H1 (cell line): ENCODE data around the gene WNT3A. TPM values are rescaled to one million over a fixed set of nuclear protein-coding genes. Genes with fewer than 3 reads are reported as not detected.
A peak's percentile ranks its signal among the peaks of the same experiment; 100 is the strongest.

Experiments used
- CTCF ChIA-PET: fragments of 300-600 bp; sonication (Branson Sonifier 250); formaldehyde crosslinking; loops from one replicate; lab custom pipeline; 2021; ENCODE audit not compliant: partially characterized antibody; lab: Charles Lee
- POLR2A ChIA-PET: fragments of 300-600 bp; sonication (Branson Sonifier 250); formaldehyde crosslinking; loops from one replicate; lab custom pipeline; 2021; ENCODE audit warnings: inconsistent platforms; ENCODE audit not compliant: partially characterized antibody; lab: Charles Lee
- DNase-seq, 2 experiments: peaks; one replicate each; pipeline versions ENCODE4 v3.0.0 to v3.0.0-alpha.2; 2010 to 2022; ENCODE audit warnings: low spot score in 2 of 2, low read depth in 1 of 2, mixed read lengths in 1 of 2
- FAIRE-seq: peaks from 2 replicates; lab custom pipeline; 2011; peaks lifted over from hg19 to GRCh38; lab: Jason Lieb, UNC
- H2AFZ ChIP-seq: 2 replicates; pipeline ENCODE4 v1.8.1; 2012; ENCODE audit warnings: low read length, inconsistent platforms
- H2AK5ac ChIP-seq: 2 replicates; pipeline ENCODE4 v1.6.1; 2013; ENCODE audit warnings: low read depth, low read length
- H2BK120ac ChIP-seq: replicated peaks from 2 replicates; pipeline ENCODE3; 2013; ENCODE audit warnings: low read depth, low read length, inconsistent platforms
- H2BK12ac ChIP-seq: 2 replicates; pipeline ENCODE4 v1.6.1; 2013; ENCODE audit warnings: low read depth, low read length
- H2BK15ac ChIP-seq: 2 replicates; pipeline ENCODE4 v1.6.1; 2013; ENCODE audit warnings: low read length
- H2BK20ac ChIP-seq: 2 replicates; pipeline ENCODE4 v1.6.1; 2013; ENCODE audit warnings: low read length
- H2BK5ac ChIP-seq: 2 replicates; pipeline ENCODE4 v1.6.1; 2013; ENCODE audit warnings: low read depth, low read length
- H3K14ac ChIP-seq: 2 replicates; pipeline ENCODE4 v1.6.1; 2013; ENCODE audit warnings: inconsistent platforms; ENCODE audit not compliant: insufficient read length
- H3K18ac ChIP-seq: 2 replicates; pipeline ENCODE4 v1.6.1; 2013; ENCODE audit warnings: low read length; ENCODE audit errors: extremely low read depth
- H3K23ac ChIP-seq: 2 replicates; pipeline ENCODE4 v1.6.1; 2013; ENCODE audit warnings: inconsistent platforms; ENCODE audit not compliant: insufficient read length
- H3K23me2 ChIP-seq: 2 replicates; pipeline ENCODE4 v1.6.1; 2013; ENCODE audit warnings: low read depth, low read length
- H3K27ac ChIP-seq: 2 replicates; pipeline ENCODE4 v1.6.1; 2011; ENCODE audit warnings: low read depth, low read length, inconsistent platforms
- H3K27me3 ChIP-seq, 4 experiments: replicated peaks in 1 of 4; 1 replicate in 1 of 4; 2 replicates in 3 of 4; pipeline versions ENCODE4 v1.6.1 to v1.8.1; 2011 to 2013; ENCODE audit warnings: low read length in 3 of 4, mild to moderate bottlenecking in 3 of 4, inconsistent platforms in 2 of 4, mixed read lengths in 2 of 4, moderate library complexity in 1 of 4; ENCODE audit not compliant: control insufficient read depth in 3 of 4, insufficient read depth in 3 of 4; ENCODE audit errors: extremely low read depth in 1 of 4
- H3K36me3 ChIP-seq, 4 experiments: 2 replicates each; pipeline versions ENCODE4 v1.6.1 to v1.8.1; 2011 to 2013; ENCODE audit warnings: mild to moderate bottlenecking in 4 of 4, low read length in 3 of 4, moderate library complexity in 2 of 4, control low read depth in 1 of 4, inconsistent platforms in 1 of 4; ENCODE audit not compliant: insufficient read depth in 4 of 4, control insufficient read depth in 2 of 4
- H3K4ac ChIP-seq: replicated peaks from 2 replicates; pipeline ENCODE3; 2013; ENCODE audit warnings: low read length, low read depth, mixed read lengths, inconsistent platforms; ENCODE audit not compliant: insufficient read length
- H3K4me1 ChIP-seq, 4 experiments: replicated peaks in 1 of 4; 1 replicate in 1 of 4; 2 replicates in 3 of 4; pipeline versions ENCODE4 v1.6.1 to v1.8.1; 2011 to 2013; ENCODE audit warnings: low read length in 3 of 4, inconsistent platforms in 2 of 4, mixed read lengths in 1 of 4; ENCODE audit not compliant: insufficient read depth in 4 of 4, control insufficient read depth in 3 of 4
- H3K4me2 ChIP-seq, 2 experiments: 2 replicates each; pipeline versions ENCODE4 v1.6.1 to v1.8.1; 2011 to 2013; ENCODE audit warnings: low read depth in 2 of 2, low read length in 2 of 2, control low read depth in 1 of 2, inconsistent platforms in 1 of 2, mild to moderate bottlenecking in 1 of 2; ENCODE audit not compliant: insufficient read depth in 1 of 2
- H3K4me3 ChIP-seq, 4 experiments: fragments of 200-600, 300-600 bp in 1 of 4; sonication (generic), shearing (Covaris generic), sonication (Bioruptor Twin) in 1 of 4; 2 replicates each; pipeline versions ENCODE4 v1.5.1 to v1.8.1; 2011 to 2016; ENCODE audit warnings: low read length in 4 of 4, low read depth in 3 of 4, control low read depth in 2 of 4, inconsistent platforms in 2 of 4, mild to moderate bottlenecking in 2 of 4, mixed read lengths in 1 of 4, moderate library complexity in 1 of 4; ENCODE audit not compliant: insufficient read depth in 2 of 4; ENCODE audit errors: extremely low read depth in 1 of 4
- H3K56ac ChIP-seq: replicated peaks from 2 replicates; pipeline ENCODE3; 2013; ENCODE audit warnings: low read depth, mild to moderate bottlenecking, mixed read lengths, low read length, inconsistent platforms; ENCODE audit not compliant: insufficient read length
- H3K79me1 ChIP-seq: 2 replicates; pipeline ENCODE4 v1.6.1; 2013; ENCODE audit warnings: low read depth, low read length, control low read depth
- H3K79me2 ChIP-seq, 2 experiments: 2 replicates each; pipeline versions ENCODE4 v1.6.1 to v1.8.1; 2012 to 2013; ENCODE audit warnings: low read length in 2 of 2, mild to moderate bottlenecking in 2 of 2, inconsistent platforms in 1 of 2; ENCODE audit not compliant: insufficient read depth in 2 of 2, control insufficient read depth in 1 of 2
- H3K9ac ChIP-seq, 4 experiments: replicated peaks in 1 of 4; 1 replicate in 1 of 4; 2 replicates in 3 of 4; pipeline versions ENCODE4 v1.6.1 to v1.8.1; 2011 to 2013; ENCODE audit warnings: low read depth in 3 of 4, low read length in 3 of 4, control low read depth in 2 of 4, mild to moderate bottlenecking in 2 of 4, moderate library complexity in 2 of 4, inconsistent platforms in 1 of 4; ENCODE audit errors: extremely low read depth in 1 of 4
- H3K9me3 ChIP-seq, 2 experiments: 2 replicates each; pipeline versions ENCODE4 v1.6.1 to v1.8.1; 2012 to 2013; ENCODE audit warnings: mild to moderate bottlenecking in 2 of 2, moderate library complexity in 2 of 2, control low read depth in 1 of 2, inconsistent platforms in 1 of 2, low read depth in 1 of 2, low read length in 1 of 2, mixed read lengths in 1 of 2; ENCODE audit not compliant: insufficient read depth in 2 of 2
- H4K20me1 ChIP-seq, 2 experiments: replicated peaks in 1 of 2; 2 replicates each; pipeline versions ENCODE3 to v1.8.1; 2011 to 2013; ENCODE audit warnings: inconsistent platforms in 2 of 2, low read length in 2 of 2, mild to moderate bottlenecking in 1 of 2; ENCODE audit not compliant: insufficient read depth in 2 of 2, control insufficient read depth in 1 of 2
- H4K5ac ChIP-seq: 2 replicates; pipeline ENCODE4 v1.6.1; 2013; ENCODE audit warnings: low read length, low read depth, mixed read lengths, inconsistent platforms; ENCODE audit not compliant: insufficient read length
- H4K8ac ChIP-seq: 2 replicates; pipeline ENCODE4 v1.8.0; 2013; ENCODE audit warnings: mild to moderate bottlenecking, moderate library complexity, low read length, inconsistent platforms; ENCODE audit not compliant: insufficient read depth; ENCODE audit errors: extremely low read depth
- H4K91ac ChIP-seq: replicated peaks from 2 replicates; pipeline ENCODE3; 2013; ENCODE audit warnings: low read length, mixed read lengths, inconsistent platforms; ENCODE audit not compliant: insufficient read length
- GABPA ChIP-seq: IDR thresholded peaks from 2 replicates; pipeline ENCODE4 v1.6.1; 2011; ENCODE audit warnings: mild to moderate bottlenecking, low read length, moderate library complexity, borderline replicate concordance; ENCODE audit not compliant: insufficient read depth
- POLR2A ChIP-seq, 2 experiments: IDR thresholded peaks; 1 replicate in 1 of 2; 2 replicates in 1 of 2; pipeline ENCODE4 v1.6.1; 2011; ENCODE audit warnings: low read depth in 2 of 2, low read length in 2 of 2, mild to moderate bottlenecking in 2 of 2; ENCODE audit errors: control extremely low read depth in 1 of 2
- WGBS, 2 experiments: shearing (Covaris generic) in 1 of 2; methylation state at CpG; one replicate each; pipeline versions ENCODE4 v1.1.6 to v1.1.7; 2013 to 2015; ENCODE audit warnings: low lambda C conversion rate in 2 of 2, mixed read lengths in 2 of 2, inconsistent platforms in 1 of 2, low coverage in 1 of 2, missing lambda C conversion rate in 1 of 2; ENCODE audit not compliant: insufficient replicate concordance in 2 of 2, insufficient coverage in 1 of 2, insufficient read length in 1 of 2; ENCODE audit errors: extremely low coverage in 1 of 2, missing lambda C conversion rate in 1 of 2; 5-methylcytosine and 5-hydroxymethylcytosine counted together
- polyA plus RNA-seq, 7 experiments: library from polyadenylated mRNA; depleted of rRNA in 3 of 7; stranded (reverse) in 5 of 7; unstranded in 2 of 7; fragments of >200 nt in 5 of 7; fragments of 200-250 nt in 2 of 7; gene quantifications; 1 replicate in 5 of 7; 2 replicates in 1 of 7; 4 replicates in 1 of 7; pipeline versions ENCODE4 v1.2.1 to v1.2.3, GENCODE V29; 2011 to 2013; ENCODE audit warnings: missing spikeins in 2 of 7, mixed read lengths in 2 of 7
- total RNA-seq: library from RNA; stranded (reverse); fragmentation: NEBNext Ultra II Directional; extraction: Animal tissue kit (Norgen Biotek cat#: 25700); gene quantifications from 2 replicates; pipeline ENCODE4 v1.2.1, GENCODE V29; 2021

Gene WNT3A
- total and polyA plus RNA-seq, 2 of the 8 experiments (the other 6 are each of a cell fraction or from before 2014, with no cell fraction given): 0.08 to 0.19 TPM

- CTCF ChIA-PET: interaction anchor here (0.6 to 1.8 kb wide), 6 partner anchors 46 to 389 kb away, joined by 3 to 8 read pairs (median 3); no protein-coding TSS in a partner anchor
- TF ChIP-seq GABPA (no peak), POLR2A (IDR thresholded peaks at IDR 0.05; ENCODE audit: control extremely low read depth in 1 of 2, low read depth in 2 of 2, low read length in 2 of 2) (peak in 1 of 2 experiments; percentile 29; a peak in 1 of 3 replicates)
Measured at GRCh38 chr1:228105996-228106799, 99.4 kb downstream of the WNT3A start.

More at GRCh38 chr1:228105996-228106799, 99.4 kb downstream of the WNT3A start:
- no peak overlapping the region for H2AFZ ChIP-seq
- no peak overlapping the region for H4K8ac ChIP-seq
- no peak for FAIRE-seq
- H3K4ac ChIP-seq: no peak overlapping the region
- H3K23me2 ChIP-seq: peaks cover 14% of the 10 kb centered on the region; the same call in 1 of the 2 replicates
- no peaks in the 10 kb centered on the region for H3K9me3 ChIP-seq
- peaks cover 0 to 17% of the 10 kb centered on the region in 2 experiments for H4K20me1 ChIP-seq
- no peak overlapping the region for H3K27ac ChIP-seq
- no peak overlapping the region for H2BK12ac ChIP-seq
- peaks cover 0 to 7% (median 2%) of the 10 kb centered on the region in 4 experiments; a peak in 6 of 7 replicates for H3K4me1 ChIP-seq
- H4K5ac ChIP-seq: no peak overlapping the region
- H2BK15ac ChIP-seq: no peak overlapping the region
- H3K79me1 ChIP-seq: peaks cover 15% of the 10 kb centered on the region; the same call in 1 of the 2 replicates
- H4K91ac ChIP-seq: no peak overlapping the region
- H3K4me3 ChIP-seq: no peak overlapping the region
- no peak overlapping the region for H2BK5ac ChIP-seq
- peaks cover 3 to 8% of the 10 kb centered on the region in 2 experiments; a peak in 2 of 4 replicates for H3K79me2 ChIP-seq
- WGBS, 2 experiments: 89% methylated on average over 8 of the region's 8 CpGs; no CpG with 5 or more reads in 1 of the 2 experiments
- DNase-seq: no peak
- POLR2A ChIA-PET: interaction anchor here (0.8 to 2.1 kb wide), 4 partner anchors 14 to 351 kb away, joined by 3 to 7 read pairs (median 4); a partner anchor contains a TSS
- no peak overlapping the region for H3K9ac ChIP-seq
- peaks cover 3 to 16% (median 8%) of the 10 kb centered on the region in 4 experiments; a peak in 5 of 8 replicates for H3K36me3 ChIP-seq
- no peak overlapping the region for H2BK120ac ChIP-seq
- no peak overlapping the region for H3K4me2 ChIP-seq
- no peak overlapping the region for H3K56ac ChIP-seq
- H3K27me3 ChIP-seq: peaks cover 0 to 6% (median 5%) of the 10 kb centered on the region in 4 experiments; a peak in 2 of 7 replicates
- no peak overlapping the region for H3K18ac ChIP-seq
- no peak overlapping the region for H2BK20ac ChIP-seq
- no peak overlapping the region for H3K23ac ChIP-seq
- H3K14ac ChIP-seq: no peak overlapping the region
- H2AK5ac ChIP-seq: no peak overlapping the region
